GM12892 (cell line): ENCODE measurements around the gene C22orf23. TPM values are rescaled to one million over a fixed set of nuclear protein-coding genes. Genes with fewer than 3 reads are reported as not detected.
A peak's percentile ranks its signal among the peaks of the same experiment; 100 is the strongest.

Experiments used
- DNase-seq: peaks from one replicate; pipeline ENCODE4 v3.0.0; 2011; ENCODE audit not compliant: insufficient read length
- FAIRE-seq: peaks from 2 replicates; lab custom pipeline; 2011; peaks lifted over from hg19 to GRCh38; lab: Jason Lieb, UNC
- POLR2A ChIP-seq: IDR thresholded peaks from 2 replicates; pipeline ENCODE4 v1.6.1; 2011; ENCODE audit warnings: low read depth, low read length, control low read depth
- POLR2AphosphoS5 ChIP-seq: IDR thresholded peaks from 2 replicates; pipeline ENCODE4 v1.6.1; 2011; ENCODE audit warnings: low read depth, low read length, control low read depth
- TAF1 ChIP-seq: IDR thresholded peaks from 2 replicates; pipeline ENCODE4 v1.6.1; 2011; ENCODE audit warnings: low read depth, mild to moderate bottlenecking, control low read depth, low read length, borderline replicate concordance
- polyA plus RNA-seq: library from polyadenylated mRNA; unstranded; fragments of >200 nt; gene quantifications from one replicate; pipeline ENCODE4 v1.2.1, GENCODE V29; 2012; ENCODE audit warnings: missing spikeins, inconsistent platforms; ENCODE audit not compliant: missing spikeins

C22orf23 gene
- polyA plus RNA-seq, result 0.70 TPM

GRCh38 chr22:37953437-37954179 is at the start of gene C22orf23, which contains the start of gene POLR2F:
Gene C22orf23, minus strand, starts transcription at chr22:37953601. Its CDS starts 452 bp downstream, at chr22:37953149.
Gene POLR2F, plus strand, starts transcription at chr22:37953699. Its CDS starts 89 bp downstream, at chr22:37953788.
- FAIRE-seq, result peak; percentile 99
- TF ChIP-seq POLR2A (peak; percentile 90), TAF1 (peak; percentile 21; the same call in 1 of the 2 replicates), POLR2AphosphoS5 (peak; percentile 83)

GRCh38 chr22:37999640-38000272 is 46.4 kb upstream of the C22orf23 start:
- DNase-seq (no peak), FAIRE-seq (peak; percentile 38)
- no peak for TF ChIP-seq POLR2AphosphoS5
- TF ChIP-seq TAF1, result no peak
- no peak for TF ChIP-seq POLR2A

More at GRCh38 chr22:37953437-37954179, at the start of gene C22orf23, which contains the start of gene POLR2F:
- peak; percentile 97 for DNase-seq

- DNase-seq (no peak), FAIRE-seq (no peak)
- TF ChIP-seq POLR2AphosphoS5 (no peak), POLR2A (no peak), TAF1 (no peak)
Measured at GRCh38 chr22:37999236-37999635, 45.8 kb upstream of the C22orf23 start.

GRCh38 chr22:37998543-37998942 is 45.1 kb upstream of the C22orf23 start:
- TF ChIP-seq POLR2A, result no peak
- no peak for TF ChIP-seq POLR2AphosphoS5
- TF ChIP-seq TAF1, result no peak
- DNase-seq, result no peak
- no peak for FAIRE-seq

GRCh38 chr22:37996515-37997246 is 43.3 kb upstream of the C22orf23 start:
- no peak for TF ChIP-seq TAF1
- no peak for TF ChIP-seq POLR2AphosphoS5
- no peak for TF ChIP-seq POLR2A
- no peak for FAIRE-seq
- DNase-seq, result no peak

- no peak for FAIRE-seq
Measured at GRCh38 chr22:37996079-37996478, 42.7 kb upstream of the C22orf23 start.

GRCh38 chr22:37995460-37995859 is 42.1 kb upstream of the C22orf23 start:
- no peak for TF ChIP-seq TAF1
- no peak for TF ChIP-seq POLR2A
- no peak for TF ChIP-seq POLR2AphosphoS5
- no peak for DNase-seq
- FAIRE-seq, result no peak

More at GRCh38 chr22:37996079-37996478, 42.7 kb upstream of the C22orf23 start:
- no peak for DNase-seq
- TF ChIP-seq POLR2AphosphoS5 (no peak), TAF1 (no peak), POLR2A (no peak)

- FAIRE-seq, result no peak
- DNase-seq, result no peak
- no peak for TF ChIP-seq POLR2A
- TF ChIP-seq POLR2AphosphoS5, result no peak
- TF ChIP-seq TAF1, result no peak
Measured at GRCh38 chr22:37994982-37995381, 41.6 kb upstream of the C22orf23 start.

- no peak for TF ChIP-seq TAF1
- DNase-seq (no peak), FAIRE-seq (no peak)
Measured at GRCh38 chr22:37994049-37994448, 40.6 kb upstream of the C22orf23 start.

GRCh38 chr22:37991731-37992442 is 38.5 kb upstream of the C22orf23 start:
- no peak for TF ChIP-seq TAF1
- no peak for TF ChIP-seq POLR2AphosphoS5
- TF ChIP-seq POLR2A, result no peak
- no peak for FAIRE-seq
- DNase-seq, result no peak
